ENCODE measurements around the gene ADGRF5.
"Not testable (repeated sequence)": the region's sequence is repeated elsewhere in the genome, so short reads cannot be mapped to it uniquely, and the experiment has no call there.

The ADGRF5 gene

DNA sequence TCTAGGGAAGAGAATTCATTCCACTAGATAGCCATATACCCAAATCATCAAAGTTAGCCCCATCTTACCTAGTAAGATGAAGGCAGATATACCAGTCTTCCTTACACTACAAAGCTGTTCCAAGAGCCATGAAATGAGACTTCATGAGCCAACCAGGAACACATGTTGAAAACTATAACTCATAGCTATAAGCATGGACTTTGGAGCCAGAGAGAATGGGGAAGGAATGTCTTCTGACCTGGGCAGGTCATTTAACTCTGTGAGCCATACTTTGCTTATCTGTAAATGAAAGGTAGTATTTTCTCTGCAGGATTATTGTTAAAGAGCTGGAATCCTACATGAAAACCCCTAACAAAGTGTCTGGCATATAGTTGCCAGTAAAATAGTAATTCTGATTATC, 27.3 kb downstream of the ADGRF5 start:
- DNase-seq (ENCODE audit: low read depth in 3 of 3): no peak

DNA sequence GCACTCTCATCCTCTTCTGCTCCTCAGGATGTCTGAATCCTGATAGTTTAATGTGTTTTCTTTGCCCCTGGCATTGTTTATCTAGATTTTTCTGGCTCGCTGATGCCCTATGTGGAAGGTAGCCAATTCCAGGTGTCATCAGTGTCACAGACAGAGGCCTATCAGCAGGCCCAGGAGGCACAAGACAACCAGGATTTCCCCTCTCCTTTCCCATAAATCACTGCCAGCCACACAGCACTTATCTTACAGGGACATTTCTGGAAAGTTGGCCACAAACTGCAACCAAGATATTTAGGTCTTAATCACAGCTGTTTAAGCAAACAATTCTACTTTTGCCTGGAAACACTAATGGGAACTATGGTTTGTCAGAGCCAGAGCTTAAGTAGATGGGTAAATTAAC, 28.1 kb downstream of the ADGRF5 start:
- DNase-seq (ENCODE audit: low read depth in 3 of 3): no peak

DNA sequence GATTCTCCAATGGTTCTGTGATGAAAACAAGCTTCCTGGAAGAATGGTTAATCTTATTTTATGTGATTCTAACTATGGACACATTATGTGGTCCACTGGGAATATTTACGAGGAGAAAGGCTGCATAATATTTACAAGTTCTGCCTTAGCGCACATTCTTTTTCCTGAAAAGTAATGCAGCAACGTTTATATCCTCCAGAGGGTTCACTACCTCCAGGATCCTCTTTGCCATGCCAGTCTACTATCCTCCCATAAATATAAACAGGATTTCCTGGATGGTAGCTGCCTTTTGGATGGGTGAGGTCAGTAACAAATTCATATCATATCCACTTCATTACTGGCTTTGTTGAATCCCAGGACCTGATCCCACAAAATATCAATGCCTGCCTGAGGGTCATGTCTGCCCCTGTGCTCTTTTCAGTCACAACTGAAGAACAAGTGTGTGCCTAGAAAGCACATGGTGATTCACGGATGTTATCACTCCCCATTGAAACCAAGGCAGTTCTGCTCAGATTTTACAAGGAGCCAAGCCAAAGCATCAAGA, 30.4 kb downstream of the ADGRF5 start:
- DNase-seq (ENCODE audit: low read depth in 3 of 3): no peak

DNA sequence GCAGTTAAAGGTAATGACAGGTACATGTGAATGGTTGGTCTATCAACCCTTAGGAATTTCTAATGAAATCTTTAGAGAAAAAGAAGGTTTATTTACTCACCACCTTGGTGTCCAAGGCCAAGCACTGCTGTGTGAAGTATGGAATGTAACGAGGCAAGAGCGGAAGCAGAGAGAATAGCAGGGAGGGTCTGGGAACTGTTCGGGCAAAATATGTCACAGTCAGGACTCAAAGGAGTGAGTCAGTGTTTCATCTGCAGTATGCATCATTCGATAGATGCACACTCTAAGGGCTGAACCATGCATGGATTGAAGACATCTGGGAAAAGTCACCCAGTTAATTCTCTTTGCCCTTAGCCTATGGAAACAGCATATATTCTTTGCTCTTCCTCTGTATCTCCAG, 33.2 kb downstream of the ADGRF5 start:
- DNase-seq (ENCODE audit: low read depth in 3 of 3): no peak

DNA sequence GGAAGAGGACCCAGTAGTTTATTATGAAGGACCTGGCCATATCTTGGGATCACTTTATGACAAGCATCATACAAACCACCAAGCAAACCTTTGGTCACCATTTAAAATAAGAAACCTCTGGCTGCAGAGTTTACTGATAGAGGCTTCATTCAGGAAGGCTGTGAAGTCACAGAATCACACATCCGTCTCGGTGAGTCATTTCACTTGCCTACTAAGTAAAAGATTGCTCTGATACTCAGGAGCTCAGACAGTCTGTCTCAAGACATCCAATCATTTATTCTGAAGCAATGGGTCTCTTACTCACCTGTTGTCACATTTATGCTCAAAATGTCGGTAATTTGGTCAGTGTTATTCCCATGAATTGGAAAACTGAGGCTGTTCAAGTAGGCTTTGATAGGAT, 33.7 kb downstream of the ADGRF5 start:
- DNase-seq (ENCODE audit: low read depth in 3 of 3): no peak

DNA sequence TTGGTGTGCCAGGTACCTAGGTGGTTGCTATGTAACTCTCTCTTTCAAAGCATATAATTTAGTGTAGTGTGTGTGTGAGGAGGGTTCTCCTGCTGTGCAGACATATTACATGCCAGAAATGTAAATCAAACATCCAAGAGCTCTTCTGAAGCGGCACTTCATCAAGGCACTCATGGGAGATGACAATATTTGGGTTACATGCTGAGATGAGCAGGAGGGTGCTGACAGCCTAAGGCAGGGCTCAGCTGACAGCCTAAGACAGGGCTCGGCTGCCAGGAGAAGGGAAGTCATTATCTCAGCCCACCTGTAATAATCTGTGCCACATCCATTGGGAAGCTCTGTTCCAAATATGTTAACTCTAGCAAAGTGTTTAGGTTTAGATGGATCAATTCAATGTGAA, 39.1 kb downstream of the ADGRF5 start:
- no peak for DNase-seq (ENCODE audit: low read depth in 3 of 3)

DNA sequence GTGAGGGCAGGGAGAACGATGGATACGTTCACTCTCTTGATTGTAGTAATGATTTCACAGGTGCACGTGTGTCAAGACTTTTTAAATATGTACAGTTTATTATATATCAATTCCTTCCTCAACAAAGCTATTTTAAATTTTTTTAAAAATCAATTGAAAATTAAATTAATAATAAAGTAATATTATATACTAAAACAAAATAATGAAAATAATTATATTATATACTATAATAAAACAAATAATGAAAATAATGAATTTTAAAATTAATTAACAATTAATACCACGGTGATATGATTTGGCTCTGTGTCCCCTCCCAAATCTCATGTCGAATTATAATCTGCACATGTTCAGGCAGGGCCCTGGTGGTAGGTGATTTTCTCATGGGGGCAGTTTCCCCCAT, 42.7 kb downstream of the ADGRF5 start:
- no peak for DNase-seq (ENCODE audit: low read depth in 3 of 3)

DNA sequence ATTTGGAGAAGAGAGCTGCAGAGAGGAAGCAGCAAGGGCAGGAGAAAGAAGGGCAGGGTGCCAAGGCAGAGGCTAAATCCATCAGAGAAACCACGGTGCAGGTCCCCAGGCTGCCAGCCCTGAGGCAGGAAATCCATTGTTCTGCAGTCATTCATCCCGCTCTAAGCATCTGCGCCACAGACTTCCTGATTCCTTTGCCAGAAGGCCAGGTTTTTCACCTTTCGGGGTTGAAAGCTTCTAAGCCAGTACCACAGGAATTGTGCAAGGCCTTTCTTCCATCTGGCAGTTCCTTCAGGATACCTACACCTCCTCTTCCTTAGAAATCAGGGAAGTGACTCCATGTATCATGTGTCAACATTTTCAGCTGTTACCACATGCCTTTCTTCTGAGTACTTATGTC, 45.6 kb downstream of the ADGRF5 start:
- DNase-seq (ENCODE audit: low read depth in 3 of 3): no peak

DNA sequence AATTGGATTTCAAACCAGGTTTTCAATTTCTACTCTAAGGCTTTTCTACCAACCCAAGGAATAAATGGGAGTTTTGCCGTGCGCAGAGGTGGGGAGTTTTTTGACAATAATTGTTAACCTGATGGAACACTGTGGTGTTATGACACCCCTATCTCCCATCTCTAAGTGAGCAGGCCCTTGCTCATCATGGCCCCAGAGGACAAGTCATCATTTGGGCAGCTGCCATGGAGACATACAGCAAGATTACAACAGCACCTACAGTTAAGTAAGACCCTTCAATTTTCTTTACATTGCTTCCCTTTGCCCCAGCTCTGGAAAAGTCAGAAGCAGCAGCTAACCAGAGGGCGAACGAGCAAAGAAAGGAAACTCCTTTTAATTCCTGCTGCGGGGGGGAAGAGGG, 54.3 kb downstream of the ADGRF5 start:
- DNase-seq (ENCODE audit: low read depth in 3 of 3): no peak

DNA sequence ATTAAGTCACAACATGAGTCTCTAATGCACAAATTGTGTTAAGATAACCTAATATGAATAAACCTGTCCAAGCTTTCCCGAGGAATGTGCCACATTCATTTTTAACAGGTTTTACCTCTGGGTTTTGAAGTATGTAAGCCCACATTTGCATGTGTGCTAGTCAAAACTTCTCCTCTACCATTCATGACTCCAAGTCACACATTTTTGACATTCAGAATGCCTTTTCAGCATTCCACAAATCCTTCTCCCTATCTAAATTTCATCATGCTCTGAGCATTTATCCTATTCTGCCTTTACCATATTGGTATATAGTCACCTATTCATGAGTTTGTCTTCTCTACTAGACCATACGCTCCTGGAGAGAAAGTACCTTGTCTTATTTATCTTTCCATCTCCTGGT, 56.5 kb downstream of the ADGRF5 start:
- DNase-seq (ENCODE audit: low read depth in 3 of 3): no peak

DNA sequence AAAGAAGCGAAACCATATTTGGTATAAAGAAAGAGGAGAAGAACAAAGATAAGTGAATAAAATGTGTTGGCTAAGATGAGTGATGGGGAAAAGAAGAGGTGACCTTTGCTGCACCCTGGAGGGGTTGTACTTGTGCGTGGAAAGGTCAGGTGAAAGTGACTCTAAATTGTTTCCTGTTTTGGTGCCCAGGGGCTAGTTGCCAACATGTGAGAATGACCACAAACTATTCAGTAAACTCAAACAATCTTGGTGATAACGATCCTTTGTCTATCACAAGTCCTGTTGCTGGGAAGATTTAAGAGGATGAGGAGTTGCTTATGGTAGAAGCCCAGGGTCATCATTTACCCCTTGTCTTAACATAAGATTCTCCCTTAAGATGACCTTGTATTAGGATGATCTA, 57.9 kb downstream of the ADGRF5 start:
- no peak for DNase-seq (ENCODE audit: low read depth in 3 of 3)

DNA sequence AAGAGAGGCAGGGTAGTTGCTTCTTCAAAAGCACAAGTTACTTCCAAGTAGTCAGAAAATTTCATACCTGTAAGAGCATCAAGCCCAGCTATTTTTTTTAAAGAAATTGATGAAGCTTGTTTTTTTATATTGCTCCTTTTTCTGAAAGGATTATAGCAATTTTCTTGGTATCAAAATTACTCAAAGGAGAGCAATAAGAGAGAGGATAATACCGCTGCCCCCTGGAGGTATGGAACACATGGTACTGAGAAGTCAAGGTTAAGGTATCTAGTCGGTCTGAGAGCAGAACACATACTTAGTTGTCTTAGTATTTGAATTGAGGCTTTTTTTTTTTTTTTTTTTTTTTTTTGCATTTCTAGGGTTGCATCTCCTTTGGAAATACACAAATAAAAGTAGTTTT, 59.4 kb downstream of the ADGRF5 start:
- DNase-seq (ENCODE audit: low read depth in 3 of 3): no peak

DNA sequence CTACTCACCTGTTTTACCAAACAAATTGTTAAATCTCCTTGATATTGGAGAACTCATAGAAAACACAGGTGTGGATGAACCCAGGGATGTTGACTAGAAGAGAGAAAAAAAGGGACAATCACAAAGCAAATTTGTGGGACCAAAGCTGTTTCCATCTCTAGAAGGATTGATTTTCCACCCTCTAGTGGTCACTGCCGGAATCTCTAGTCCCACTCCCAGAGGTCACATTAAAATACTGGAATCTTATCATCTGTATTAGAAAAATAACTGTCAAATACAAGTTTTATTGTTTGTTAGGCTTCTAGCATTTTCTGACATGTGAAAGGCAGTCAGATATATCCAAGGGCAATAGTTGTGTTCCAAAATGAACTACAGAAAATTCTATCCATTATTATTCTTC, 65.8 kb downstream of the ADGRF5 start:
- DNase-seq (ENCODE audit: low read depth in 3 of 3): not testable (repeated sequence)

DNA sequence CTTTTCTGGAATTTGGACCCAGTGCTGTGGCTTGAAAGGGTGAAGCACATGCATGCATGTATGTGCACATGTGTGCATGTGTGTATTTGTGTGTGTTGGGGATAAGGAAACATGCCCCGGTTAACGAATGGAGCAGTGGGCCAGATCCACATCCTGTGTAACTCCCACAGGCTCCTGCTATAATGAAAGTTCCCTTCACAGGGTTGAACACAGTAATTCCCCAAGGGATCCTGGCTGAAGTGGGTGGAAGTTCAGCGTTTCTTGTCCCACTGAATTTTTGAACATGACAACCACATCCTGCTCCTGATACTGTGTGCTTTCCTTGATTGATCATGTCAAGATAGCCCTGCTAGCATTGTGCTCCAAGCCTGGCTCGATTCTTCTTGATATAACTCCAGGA, 70.2 kb downstream of the ADGRF5 start:
- not testable (repeated sequence) for DNase-seq (ENCODE audit: low read depth in 3 of 3)

DNA sequence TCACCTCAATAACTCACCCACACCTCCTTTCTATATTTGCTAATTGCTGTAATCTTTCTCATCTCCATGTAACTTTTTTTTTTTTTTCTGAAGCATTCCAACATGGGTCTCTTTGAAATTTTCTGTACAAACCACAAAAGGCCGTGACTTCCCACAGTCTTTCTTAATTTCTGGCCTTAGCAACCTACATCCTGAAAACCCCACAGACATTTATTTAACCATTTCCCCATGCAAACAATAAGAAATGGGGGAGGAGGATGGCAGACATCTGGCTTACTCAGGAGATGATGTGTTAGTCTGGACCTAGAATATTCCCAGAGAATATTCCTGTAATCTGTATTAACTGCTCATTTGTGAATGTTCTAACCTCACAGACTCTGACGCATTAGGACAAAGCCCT, 70.9 kb downstream of the ADGRF5 start:
- no peak for DNase-seq (ENCODE audit: low read depth in 3 of 3)

DNA sequence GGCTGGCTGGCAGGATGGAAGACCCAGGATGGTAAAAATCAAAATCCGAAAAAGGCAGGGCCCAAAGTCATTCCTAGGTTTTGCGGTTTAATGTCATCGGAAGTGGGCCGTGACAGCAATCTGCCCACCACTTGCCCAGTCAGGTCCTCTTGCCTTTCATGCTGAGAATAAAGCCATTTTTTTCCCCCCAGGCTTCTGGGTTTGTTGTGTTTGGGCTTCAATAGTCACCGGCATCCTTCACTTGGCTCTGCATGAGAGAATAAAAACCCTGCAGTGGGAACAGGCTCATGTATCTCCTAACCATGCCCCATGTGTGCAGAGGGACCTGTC, 72.4 kb downstream of the ADGRF5 start:
- DNase-seq (ENCODE audit: low read depth in 3 of 3): no peak

DNA sequence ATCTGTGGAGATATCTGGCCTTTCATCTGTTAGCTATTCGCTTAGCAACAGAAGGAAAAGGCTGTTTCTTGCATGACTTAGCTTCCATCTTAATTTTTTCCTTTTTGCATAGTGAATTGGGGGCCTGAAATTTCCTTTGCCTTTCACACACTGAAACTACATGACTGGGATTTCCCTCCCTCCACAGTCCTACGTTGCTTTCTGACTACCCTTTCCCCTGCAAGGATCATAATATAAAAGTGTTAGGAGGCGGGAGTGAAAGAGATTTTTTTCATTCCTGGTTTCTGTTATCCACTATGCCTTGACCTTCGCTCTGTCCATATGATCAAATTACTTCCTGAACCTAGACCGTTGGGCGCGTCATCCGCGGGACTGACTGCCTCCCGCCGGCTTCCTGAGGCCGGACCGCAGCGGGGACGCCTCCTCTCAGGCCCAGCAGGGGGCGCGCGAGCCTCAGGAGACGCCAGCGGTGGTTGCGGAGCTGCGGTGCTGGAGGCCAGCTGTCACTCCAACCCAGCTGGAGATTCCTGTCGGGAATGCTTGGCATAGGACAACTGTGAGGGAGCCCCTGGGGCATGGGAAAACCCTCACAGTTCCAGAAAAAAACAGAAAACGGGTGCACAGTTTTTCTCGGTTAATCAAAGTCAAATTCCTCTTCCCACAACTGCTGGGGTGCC, 72.9 kb downstream of the ADGRF5 start:
- DNase-seq (ENCODE audit: low read depth in 3 of 3): peak; percentile 11 to 28 (median 19)

DNA sequence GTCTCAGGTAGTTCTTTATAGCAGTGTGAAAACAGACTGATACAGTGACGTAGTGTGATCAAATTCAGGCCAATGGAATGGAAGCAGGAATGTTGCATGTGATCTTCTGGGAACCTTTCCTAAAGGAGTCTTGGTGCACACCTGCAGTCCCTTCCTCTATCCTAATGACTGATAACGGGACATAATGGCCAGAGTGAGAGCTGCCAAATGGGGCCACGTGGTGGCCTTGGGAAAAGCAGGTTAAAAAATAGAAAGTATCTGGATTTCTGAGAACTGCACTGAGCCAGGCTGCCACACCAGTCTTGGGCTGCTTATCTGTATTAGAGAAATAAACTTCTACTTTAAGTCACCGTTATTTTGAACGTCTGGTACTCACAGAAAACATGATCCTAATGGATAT, 76.6 kb downstream of the ADGRF5 start:
- no peak for DNase-seq (ENCODE audit: low read depth in 3 of 3)

DNA sequence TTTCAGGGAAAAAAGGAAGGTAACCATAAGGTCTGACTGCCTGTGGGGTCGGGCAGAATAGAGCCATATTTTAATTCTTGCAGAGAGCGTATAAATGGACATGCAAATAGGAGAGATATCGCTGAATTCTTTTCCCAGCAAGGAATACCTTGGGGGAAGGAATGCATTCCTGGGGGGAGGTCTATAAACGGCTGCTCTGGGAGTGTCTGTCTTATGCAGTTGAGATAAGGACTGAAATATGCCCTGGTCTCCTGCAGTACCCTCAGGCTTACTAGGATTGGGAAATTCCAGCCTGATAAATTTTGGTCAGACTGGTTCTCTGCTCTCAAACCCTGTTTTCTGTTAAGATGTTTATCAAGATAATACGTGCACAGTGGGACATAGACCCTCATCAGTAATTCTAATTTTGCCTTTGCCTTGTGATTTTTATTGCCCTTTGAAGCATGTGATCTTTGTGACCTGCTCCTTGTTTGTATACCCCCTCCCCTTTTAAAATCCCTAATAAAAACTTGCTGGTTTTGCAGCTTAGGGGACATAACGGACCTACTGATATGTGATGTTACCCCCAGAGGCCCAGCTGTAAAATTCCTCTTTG, 79.4 kb downstream of the ADGRF5 start:
- DNase-seq (ENCODE audit: low read depth in 3 of 3): not testable (repeated sequence)

DNA sequence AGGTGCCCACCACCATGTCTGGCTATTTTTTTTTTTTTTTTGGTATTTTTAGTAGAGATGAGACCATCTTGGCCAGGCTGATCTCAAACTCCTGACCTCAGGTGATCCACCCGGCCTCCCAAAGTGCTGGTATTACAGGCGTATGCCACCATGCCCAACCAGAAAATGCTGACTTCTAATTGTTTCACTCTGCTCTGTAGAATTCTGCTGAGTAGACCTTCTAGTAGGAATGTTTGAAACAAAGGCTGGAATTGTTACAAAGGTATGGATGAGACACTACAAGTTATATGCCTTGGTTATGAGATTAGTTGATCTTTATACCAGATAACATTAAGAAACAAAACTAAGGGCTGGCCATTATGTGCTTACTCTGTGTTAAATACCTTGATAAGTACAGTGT, 83.7 kb downstream of the ADGRF5 start:
- no peak for DNase-seq (ENCODE audit: low read depth in 3 of 3)

DNA sequence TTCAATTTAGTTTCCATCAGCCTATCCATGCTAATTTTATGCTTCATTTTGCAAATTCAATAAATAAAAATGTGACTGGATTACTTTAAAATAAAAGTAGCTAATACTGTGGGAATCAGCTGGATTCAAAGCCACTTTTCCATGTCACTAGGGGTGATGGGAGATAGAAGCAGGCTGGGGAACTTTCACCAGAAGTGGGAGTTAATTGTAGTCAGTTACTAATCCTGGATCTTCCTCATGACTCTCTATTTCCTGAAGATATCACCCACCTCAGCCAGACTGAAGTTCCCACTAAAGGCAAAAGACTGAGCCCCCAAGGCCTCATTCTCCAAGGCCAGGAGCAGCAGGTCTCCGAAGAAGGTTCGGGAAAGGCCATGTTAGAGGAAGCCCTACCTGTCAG, 86.7 kb downstream of the ADGRF5 start:
- DNase-seq (ENCODE audit: low read depth in 3 of 3): not testable (repeated sequence)

DNA sequence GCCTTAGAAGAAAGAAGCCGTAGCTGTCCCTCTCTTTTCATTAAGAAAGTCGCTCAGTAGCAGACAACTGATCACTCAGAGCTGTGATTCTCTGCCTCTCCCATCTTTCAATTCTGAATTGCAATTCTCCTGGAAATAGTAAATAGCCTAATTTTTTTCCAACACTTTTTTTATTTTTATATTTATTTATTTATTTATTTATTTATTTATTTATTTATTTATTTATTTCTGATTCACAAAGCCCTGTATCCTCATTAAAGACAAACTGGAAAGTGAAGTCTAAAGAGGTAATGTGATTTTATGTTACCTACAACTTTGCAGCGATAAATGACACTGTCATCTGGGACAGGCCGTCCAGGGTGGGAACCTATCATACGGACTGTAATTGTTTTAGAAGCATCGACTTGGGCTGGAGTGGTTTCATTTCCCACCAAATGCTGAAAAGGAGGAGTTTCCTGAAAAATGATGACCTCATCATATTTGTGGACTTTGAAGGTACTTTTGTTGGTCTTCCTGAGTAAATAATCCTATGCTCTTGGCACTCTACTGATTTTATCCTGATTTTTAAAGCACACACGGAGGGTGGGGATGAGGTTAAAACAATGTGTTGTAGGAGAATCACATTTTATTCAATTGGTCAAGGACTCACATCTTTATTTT, 87.4 kb downstream of the ADGRF5 start:
- not testable (repeated sequence) for DNase-seq (ENCODE audit: low read depth in 3 of 3)

DNA sequence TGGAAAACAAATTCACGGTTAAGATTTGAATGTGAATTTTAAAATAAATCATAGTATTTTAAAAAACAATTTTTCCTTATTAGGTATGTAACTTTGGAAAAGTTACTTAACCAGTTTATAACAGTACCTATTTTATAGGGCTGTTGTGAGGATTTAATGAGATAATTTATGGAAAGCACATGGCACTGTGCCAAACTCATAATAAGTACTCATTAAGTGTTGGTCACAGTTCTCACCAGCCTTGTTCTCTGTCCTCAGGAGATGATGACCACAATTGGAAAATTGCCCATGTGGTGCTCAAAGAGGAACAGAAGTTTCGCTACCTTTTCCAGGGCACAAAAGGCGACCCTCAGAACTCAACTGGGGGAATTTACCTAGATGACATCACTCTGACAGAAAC, 88.9 kb downstream of the ADGRF5 start:
- no peak for DNase-seq (ENCODE audit: low read depth in 3 of 3)

All from stimulated activated CD4-positive, alpha-beta T cell treated with anti-CD3 and anti-CD28 coated beads, TNF-alpha, amount 100 ng/mL, for 4 hours (primary cell).